GM12874 (cell line): ENCODE measurements around the gene CIDEB.

Source experiments
- TF ChIP-seq, protein P1 (sequence below): IDR thresholded peaks from 2 replicates; pipeline ENCODE4 v1.5.1; 2011; ENCODE audit warnings: low read depth, mild to moderate bottlenecking, control low read depth, low read length, moderate library complexity; ENCODE audit not compliant: insufficient read depth

Gene CIDEB

DNA sequence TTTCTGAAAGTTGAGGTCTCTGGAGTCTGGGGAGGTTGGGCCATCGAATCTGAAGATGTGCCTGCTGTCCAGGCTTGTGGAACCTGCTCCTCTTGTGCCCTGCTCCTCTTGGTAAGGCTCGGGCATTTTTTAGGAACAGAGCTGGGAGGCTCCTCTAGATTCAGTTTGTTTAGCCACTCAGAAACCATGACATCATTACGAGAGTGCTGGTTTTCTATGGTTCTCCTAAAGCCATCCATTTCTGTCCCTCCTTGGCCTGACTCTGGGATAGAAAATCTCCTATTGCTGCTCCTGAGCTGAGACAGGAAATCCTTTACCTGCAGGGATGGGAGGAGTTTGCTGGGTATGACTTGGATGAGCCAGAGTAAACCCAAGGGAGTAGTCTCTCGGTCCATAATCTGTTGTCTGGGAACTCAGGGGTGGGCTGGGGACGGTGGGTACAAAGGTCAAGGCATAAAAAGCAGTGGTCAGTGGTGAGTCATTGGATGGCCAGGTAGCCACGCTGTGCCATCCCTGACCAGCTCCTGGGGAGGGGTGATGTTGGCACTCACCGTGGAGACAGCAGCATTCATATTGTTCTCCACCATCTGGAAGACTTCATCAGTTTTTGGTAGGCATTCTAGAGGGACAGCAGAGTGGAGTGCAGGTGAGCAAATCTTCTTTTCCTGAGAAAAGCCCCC is 29.5 kb upstream of the CIDEB start:
- TF ChIP-seq, protein P1, sequence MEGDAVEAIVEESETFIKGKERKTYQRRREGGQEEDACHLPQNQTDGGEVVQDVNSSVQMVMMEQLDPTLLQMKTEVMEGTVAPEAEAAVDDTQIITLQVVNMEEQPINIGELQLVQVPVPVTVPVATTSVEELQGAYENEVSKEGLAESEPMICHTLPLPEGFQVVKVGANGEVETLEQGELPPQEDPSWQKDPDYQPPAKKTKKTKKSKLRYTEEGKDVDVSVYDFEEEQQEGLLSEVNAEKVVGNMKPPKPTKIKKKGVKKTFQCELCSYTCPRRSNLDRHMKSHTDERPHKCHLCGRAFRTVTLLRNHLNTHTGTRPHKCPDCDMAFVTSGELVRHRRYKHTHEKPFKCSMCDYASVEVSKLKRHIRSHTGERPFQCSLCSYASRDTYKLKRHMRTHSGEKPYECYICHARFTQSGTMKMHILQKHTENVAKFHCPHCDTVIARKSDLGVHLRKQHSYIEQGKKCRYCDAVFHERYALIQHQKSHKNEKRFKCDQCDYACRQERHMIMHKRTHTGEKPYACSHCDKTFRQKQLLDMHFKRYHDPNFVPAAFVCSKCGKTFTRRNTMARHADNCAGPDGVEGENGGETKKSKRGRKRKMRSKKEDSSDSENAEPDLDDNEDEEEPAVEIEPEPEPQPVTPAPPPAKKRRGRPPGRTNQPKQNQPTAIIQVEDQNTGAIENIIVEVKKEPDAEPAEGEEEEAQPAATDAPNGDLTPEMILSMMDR = no peak

DNA sequence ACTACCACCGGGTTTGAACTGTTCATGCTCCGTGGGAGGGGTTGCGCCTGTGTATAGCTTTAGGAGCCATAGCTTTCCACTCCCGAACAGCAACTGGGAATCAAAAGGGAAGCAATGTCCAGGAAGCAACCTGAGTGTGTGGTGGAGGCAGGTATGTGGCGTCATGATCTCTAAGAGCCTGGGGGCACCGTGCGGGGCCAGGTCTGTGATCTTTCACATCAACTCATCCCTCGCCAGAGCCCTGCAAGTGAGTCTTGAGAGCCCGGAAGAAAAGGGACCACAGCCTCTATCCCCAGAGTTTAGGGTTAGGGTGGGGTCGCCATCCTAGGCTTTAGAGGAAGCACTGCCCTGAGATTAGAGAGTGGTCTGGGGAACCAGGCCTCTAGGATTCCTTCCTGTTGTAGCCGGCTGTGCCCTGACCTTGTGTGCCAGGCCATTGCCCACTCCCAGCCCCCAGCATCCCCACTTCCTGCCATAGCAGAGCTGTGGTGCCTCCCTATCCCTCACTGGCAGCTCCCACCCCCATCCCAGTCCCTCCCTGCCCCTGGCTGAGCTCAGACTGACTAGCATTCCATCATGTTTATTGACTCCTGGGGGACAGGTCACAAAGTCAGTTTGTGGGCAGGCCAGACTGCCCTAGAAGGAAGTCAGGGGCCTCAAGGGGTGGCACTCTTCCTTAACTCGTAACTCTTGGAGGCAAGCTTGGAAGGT is 27.8 kb upstream of the CIDEB start:
- TF ChIP-seq, protein P1 = no peak

DNA sequence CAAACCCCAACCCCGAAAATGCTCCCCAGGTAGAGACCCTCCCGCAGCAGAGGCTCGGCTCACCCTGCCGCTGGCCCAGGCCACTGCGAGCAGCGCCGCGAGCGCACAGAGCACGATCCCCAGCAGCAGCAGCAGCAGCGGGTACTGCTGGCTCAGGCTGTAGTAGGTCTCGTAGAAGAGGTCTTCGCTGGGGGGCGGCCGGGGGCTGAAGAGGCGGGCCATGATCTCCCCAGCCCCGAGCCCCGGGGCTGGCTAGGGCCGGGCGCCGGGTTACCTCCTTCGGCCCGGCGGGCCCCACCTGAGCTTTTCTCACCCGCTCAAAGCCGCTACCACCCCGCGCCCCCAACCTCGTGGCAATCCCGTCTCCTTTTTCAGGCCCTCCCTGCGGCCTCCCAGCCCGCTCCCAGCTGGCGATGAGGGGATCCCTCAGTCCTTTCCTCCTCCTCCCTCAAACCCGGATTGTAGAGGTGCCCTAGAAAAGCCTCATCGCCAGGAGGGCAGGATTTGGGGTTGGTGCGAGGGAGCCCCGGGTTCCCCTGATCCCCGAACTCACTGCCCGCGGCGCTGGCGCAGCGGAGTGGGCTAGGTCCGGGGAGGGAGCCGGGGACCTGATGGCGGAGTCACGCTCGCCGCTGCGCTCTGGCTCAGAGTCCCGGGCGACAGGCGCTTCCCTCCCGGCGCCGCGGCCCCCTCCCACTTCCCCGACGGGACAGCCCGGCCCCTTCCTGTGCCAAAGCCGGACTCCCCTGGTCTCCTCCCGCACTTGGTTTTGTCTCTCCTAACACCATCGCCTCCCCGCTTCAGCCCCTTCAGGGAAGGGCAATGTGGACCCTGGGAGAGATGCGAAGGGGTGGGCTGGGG is 26.9 kb upstream of the CIDEB start, which contains the start of gene ADCY4:
ADCY4 (minus strand) TSS at position 641 of the 861 bp plus-strand sequence; CDS start at position 222, 419 bp downstream.
- TF ChIP-seq, protein P1 = no peak

DNA sequence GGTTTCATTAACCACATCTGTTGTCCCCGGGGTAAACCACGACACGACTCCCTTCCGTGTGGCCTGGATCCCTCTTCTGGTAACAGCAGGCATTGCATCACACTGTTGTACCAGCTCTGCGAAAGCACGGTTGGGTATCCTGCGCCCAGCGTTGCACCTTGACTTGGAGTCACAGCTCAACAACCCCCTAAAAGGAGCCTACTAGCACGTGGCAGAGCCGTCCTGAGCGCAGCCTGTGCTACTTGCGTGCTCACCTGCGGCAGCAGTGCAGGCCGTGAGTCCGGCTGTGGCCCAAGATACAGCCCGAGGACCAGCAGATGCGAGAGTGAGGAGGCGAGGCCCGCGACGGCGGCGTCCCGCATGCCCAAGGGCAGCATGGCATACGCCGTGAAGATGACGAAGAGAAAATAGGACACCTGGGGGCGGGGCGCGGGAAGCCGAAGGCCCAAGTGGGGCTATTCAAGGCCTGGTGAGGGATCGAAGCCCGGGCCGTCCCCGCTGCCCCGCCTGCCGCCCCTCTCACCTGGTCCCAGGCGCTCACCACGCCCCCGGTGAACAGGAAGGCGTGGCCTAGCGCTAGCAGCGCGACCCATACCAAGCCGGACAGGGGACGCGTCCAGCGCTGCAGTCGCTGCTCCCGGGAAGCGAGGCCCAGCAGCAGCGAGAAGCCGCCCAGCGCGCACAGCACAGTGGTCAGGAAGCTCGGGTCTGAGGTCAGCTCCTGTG is 24.7 kb upstream of the CIDEB start:
- TF ChIP-seq, protein P1 = peak; percentile 85

DNA sequence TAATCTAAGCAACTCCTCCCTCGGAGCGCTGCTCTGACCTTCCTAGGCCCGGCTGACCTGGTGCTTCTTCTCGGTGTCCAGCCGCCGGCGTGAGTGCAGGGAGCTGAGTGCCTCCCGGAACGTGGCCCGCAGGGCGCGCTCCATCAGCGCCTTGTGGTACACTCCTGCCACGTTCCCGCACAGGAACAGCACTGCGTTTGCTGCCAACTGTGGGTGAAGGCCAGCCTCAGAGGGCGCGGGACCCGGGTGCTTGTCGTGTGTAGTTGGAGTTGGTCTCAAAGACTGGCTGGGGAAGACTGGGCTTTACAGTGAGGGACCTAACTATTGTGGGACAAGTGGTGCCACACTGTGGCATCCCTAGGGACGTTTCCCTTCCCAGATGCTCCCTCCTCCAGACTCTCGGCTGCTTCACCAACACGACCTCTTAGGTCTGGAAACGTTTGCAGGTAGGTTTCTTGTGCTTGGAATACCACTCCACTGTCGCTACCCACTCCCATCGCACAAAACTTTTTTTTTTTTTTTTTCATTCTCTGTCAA is 24.0 kb upstream of the CIDEB start:
- TF ChIP-seq, protein P1 = no peak

DNA sequence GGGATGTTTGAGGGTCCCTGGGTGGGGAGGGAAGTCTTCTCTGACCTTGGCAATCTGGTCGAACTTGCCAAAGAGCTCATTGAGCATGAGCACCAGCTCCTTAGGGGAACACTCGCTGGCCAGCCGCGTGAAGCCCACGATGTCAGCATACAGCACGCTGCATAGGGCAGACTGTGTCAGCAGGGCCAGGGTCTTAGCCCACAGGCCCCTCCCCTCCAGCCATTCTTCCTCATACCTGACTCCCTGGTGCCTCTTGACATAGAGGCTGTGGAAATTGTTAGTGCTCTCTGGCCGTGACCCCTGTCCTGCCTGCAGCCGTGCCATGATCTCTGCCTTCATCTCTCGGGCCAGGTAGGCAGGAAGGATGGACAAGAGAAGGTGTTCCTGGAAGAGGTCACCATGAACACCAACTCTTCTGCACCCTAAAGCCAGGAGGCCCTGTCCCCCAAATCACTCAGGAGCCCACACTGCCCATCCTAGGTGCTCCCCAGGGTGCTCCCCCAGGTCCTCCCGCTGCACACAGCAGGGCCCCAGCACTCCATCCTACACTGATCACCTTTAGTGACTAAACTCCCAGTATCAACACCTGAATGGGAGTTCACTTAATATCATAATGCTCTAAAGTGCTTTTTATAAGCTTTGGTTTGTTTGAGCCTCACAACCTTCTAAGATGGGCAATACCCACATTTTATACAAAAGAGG is 23.3 kb upstream of the CIDEB start:
- TF ChIP-seq, protein P1 = no peak
